PFSK-1 (cell line): Measurements from ENCODE around the gene HLA-A.

Experiments used
- FOXP2 ChIP-seq: optimal IDR thresholded peaks from 2 replicates; pipeline ENCODE3; 2011; ENCODE audit warnings: borderline replicate concordance, control low read depth, inconsistent platforms; ENCODE audit not compliant: insufficient read depth; ENCODE audit errors: extremely low read length, extremely low read depth
- POLR2AphosphoS5 ChIP-seq: IDR thresholded peaks from 2 replicates; pipeline ENCODE4 v1.6.1; 2012; ENCODE audit warnings: low read depth, mild to moderate bottlenecking, control low read depth, low read length, moderate library complexity
- REST ChIP-seq, 2 experiments: IDR thresholded peaks; 2 replicates each; pipeline versions ENCODE4 v1.6.1 to v1.8.0; 2011 to 2012; ENCODE audit warnings: low read depth in 2 of 2, low read length in 2 of 2, control low read depth in 1 of 2, inconsistent platforms in 1 of 2, mild to moderate bottlenecking in 1 of 2, moderate library complexity in 1 of 2; ENCODE audit not compliant: insufficient read depth in 1 of 2
- SIN3A ChIP-seq: IDR thresholded peaks from 2 replicates; pipeline ENCODE4 v1.6.1; 2012; ENCODE audit warnings: mild to moderate bottlenecking, low read length, moderate library complexity, borderline replicate concordance; ENCODE audit not compliant: insufficient read depth
- TAF1 ChIP-seq: IDR thresholded peaks from 2 replicates; pipeline ENCODE4 v1.6.1; 2012; ENCODE audit warnings: low read length, control low read depth, borderline replicate concordance; ENCODE audit not compliant: insufficient read depth

Gene HLA-A

GRCh38 chr6:29916741-29917140 lies 25.6 kb upstream of the HLA-A start:
- TF ChIP-seq POLR2AphosphoS5 (no peak), TAF1 (no peak), SIN3A (no peak), FOXP2 (no peak), REST (IDR thresholded peaks at IDR 0.05; ENCODE audit: insufficient read depth in 1 of 2, low read depth in 2 of 2, low read length in 2 of 2) (no peak)

GRCh38 chr6:29917857-29918256 lies 24.5 kb upstream of the HLA-A start:
- TF ChIP-seq SIN3A: no peak
- no peak for TF ChIP-seq FOXP2
- no peak for TF ChIP-seq POLR2AphosphoS5
- TF ChIP-seq TAF1: no peak
- no peak for TF ChIP-seq REST (IDR thresholded peaks at IDR 0.05; ENCODE audit: insufficient read depth in 1 of 2, low read depth in 2 of 2, low read length in 2 of 2)

- TF ChIP-seq REST (IDR thresholded peaks at IDR 0.05; ENCODE audit: insufficient read depth in 1 of 2, low read depth in 2 of 2, low read length in 2 of 2): no peak
- no peak for TF ChIP-seq SIN3A
- TF ChIP-seq TAF1: no peak
- TF ChIP-seq POLR2AphosphoS5: no peak
- no peak for TF ChIP-seq FOXP2
Measured at GRCh38 chr6:29919506-29920445, 22.6 kb upstream of the HLA-A start.

GRCh38 chr6:29924287-29924686 lies 18.0 kb upstream of the HLA-A start:
- TF ChIP-seq REST (IDR thresholded peaks at IDR 0.05; ENCODE audit: insufficient read depth in 1 of 2, low read depth in 2 of 2, low read length in 2 of 2): no peak

GRCh38 chr6:29924731-29925130 lies 17.6 kb upstream of the HLA-A start:
- TF ChIP-seq FOXP2 (no peak), REST (IDR thresholded peaks at IDR 0.05; ENCODE audit: insufficient read depth in 1 of 2, low read depth in 2 of 2, low read length in 2 of 2) (no peak)
